Measurements from ENCODE around the gene PCDHA4. TPM values are rescaled to one million over a fixed set of nuclear protein-coding genes. Genes with fewer than 3 reads are reported as not detected.
"Not testable (repeated sequence)": the region's sequence is repeated elsewhere in the genome, so short reads cannot be mapped to it uniquely, and the experiment has no call there.

Gene PCDHA4
- total RNA-seq, 1 experiment from 2014 or later, result 5.6 TPM

- CTCF ChIA-PET, result interaction anchor here (3.1 to 4.2 kb wide), 3 partner anchors 10 to 45 kb away, joined by 28 to 91 read pairs (median 48); partner anchors contain the start of genes PCDHA1, PCDHA4 and PCDHA8
Measured at GRCh38 chr5:140796718-140797095, 10.2 kb upstream of the PCDHA4 start.

DNA sequence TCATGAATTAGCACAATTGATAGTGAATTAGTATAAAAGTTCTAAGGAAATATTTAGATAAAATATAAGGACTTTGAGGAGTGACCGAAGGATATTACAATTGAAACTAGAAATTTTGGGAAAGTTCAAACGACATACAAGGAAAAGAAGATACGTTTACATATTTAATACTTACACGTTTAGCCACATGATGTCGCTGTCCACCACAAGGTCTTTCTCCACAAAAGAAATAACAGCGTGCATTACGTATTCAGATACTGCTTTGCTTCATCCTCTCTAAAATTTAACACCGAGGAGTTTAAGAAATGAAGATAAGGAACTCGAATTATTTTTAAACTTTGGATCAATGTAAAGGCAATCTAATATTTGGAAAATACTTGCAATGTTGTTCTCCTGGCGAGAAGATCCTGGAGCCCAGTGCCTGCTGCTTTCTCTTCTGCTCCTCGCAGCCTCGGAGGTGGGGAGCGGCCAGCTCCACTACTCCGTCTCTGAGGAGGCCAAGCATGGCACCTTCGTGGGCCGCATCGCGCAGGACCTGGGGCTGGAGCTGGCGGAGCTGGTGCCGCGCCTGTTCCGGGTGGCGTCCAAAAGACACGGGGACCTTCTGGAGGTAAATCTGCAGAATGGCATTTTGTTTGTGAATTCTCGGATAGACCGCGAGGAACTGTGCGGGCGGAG, 5.9 kb upstream of the PCDHA4 start, which contains the start of gene PCDHA3:
Gene PCDHA3 (plus strand): TSS at position 242 of the 678 bp plus-strand sequence.
- H3K9me3 Mint-ChIP-seq, result peaks cover 8% of the 10 kb centered on the region
- peak within 1 kb of the TSS; percentile 76 for H3K4me3 Mint-ChIP-seq
- peaks cover 1% of the 10 kb centered on the region; the same call in 1 of the 2 replicates for H3K4me1 Mint-ChIP-seq
- ChIA-PET CTCF (interaction anchor here (1.0 to 2.8 kb wide), 3 partner anchors 12 to 41 kb away, joined by 5 to 24 read pairs (median 5); partner anchors contain the start of gene PCDHA1), POLR2A (no interaction called here)
- H3K36me3 Mint-ChIP-seq, result peaks cover 21% of the 10 kb centered on the region
- TF ChIP-seq, protein P1, sequence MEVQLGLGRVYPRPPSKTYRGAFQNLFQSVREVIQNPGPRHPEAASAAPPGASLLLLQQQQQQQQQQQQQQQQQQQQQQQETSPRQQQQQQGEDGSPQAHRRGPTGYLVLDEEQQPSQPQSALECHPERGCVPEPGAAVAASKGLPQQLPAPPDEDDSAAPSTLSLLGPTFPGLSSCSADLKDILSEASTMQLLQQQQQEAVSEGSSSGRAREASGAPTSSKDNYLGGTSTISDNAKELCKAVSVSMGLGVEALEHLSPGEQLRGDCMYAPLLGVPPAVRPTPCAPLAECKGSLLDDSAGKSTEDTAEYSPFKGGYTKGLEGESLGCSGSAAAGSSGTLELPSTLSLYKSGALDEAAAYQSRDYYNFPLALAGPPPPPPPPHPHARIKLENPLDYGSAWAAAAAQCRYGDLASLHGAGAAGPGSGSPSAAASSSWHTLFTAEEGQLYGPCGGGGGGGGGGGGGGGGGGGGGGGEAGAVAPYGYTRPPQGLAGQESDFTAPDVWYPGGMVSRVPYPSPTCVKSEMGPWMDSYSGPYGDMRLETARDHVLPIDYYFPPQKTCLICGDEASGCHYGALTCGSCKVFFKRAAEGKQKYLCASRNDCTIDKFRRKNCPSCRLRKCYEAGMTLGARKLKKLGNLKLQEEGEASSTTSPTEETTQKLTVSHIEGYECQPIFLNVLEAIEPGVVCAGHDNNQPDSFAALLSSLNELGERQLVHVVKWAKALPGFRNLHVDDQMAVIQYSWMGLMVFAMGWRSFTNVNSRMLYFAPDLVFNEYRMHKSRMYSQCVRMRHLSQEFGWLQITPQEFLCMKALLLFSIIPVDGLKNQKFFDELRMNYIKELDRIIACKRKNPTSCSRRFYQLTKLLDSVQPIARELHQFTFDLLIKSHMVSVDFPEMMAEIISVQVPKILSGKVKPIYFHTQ (CRISPR knock-in tag; IDR thresholded peaks at IDR 0.05), result no peak
- TF ChIP-seq HMGXB4 (CRISPR knock-in tag; IDR thresholded peaks at IDR 0.05) (no peak), ZNF671 (CRISPR knock-in tag; IDR thresholded peaks at IDR 0.05) (no peak), JAZF1 (CRISPR knock-in tag; IDR thresholded peaks at IDR 0.05) (no peak), TP53 (CRISPR knock-in tag; IDR thresholded peaks at IDR 0.05) (no peak), ZNF121 (CRISPR knock-in tag; IDR thresholded peaks at IDR 0.05) (no peak)
- peak; percentile 46 for ATAC-seq
- no peak within 1 kb of the TSS; the same call in 1 of the 2 replicates for H3K27ac Mint-ChIP-seq
- DNase-seq (ENCODE audit: low spot score), result no peak
- no peaks in the 10 kb centered on the region for H3K27me3 Mint-ChIP-seq (ENCODE audit: low read depth)

More at GRCh38 chr5:140796718-140797095, 10.2 kb upstream of the PCDHA4 start:
- POLR2A ChIA-PET, result no interaction called here
- H3K9me3 Mint-ChIP-seq, result peaks cover 2% of the 10 kb centered on the region
- H3K27ac Mint-ChIP-seq, result no peak overlapping the region
- no peak for ATAC-seq
- H3K4me3 Mint-ChIP-seq, result no peak overlapping the region
- H3K27me3 Mint-ChIP-seq (ENCODE audit: low read depth), result no peaks in the 10 kb centered on the region
- no peak for DNase-seq (ENCODE audit: low spot score)
- peaks cover 4% of the 10 kb centered on the region; the same call in 1 of the 2 replicates for H3K4me1 Mint-ChIP-seq
- peaks cover 14% of the 10 kb centered on the region for H3K36me3 Mint-ChIP-seq
- TF ChIP-seq E2F1 (CRISPR knock-in tag; IDR thresholded peaks at IDR 0.05), result no peak
- TF ChIP-seq, protein P2, sequence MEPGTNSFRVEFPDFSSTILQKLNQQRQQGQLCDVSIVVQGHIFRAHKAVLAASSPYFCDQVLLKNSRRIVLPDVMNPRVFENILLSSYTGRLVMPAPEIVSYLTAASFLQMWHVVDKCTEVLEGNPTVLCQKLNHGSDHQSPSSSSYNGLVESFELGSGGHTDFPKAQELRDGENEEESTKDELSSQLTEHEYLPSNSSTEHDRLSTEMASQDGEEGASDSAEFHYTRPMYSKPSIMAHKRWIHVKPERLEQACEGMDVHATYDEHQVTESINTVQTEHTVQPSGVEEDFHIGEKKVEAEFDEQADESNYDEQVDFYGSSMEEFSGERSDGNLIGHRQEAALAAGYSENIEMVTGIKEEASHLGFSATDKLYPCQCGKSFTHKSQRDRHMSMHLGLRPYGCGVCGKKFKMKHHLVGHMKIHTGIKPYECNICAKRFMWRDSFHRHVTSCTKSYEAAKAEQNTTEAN (CRISPR knock-in tag; IDR thresholded peaks at IDR 0.05), result no peak
- no peak for TF ChIP-seq GRHL2 (CRISPR knock-in tag; IDR thresholded peaks at IDR 0.05; ENCODE audit: insufficient replicate concordance, severe bottlenecking)

GRCh38 chr5:140801494-140801841, 5.4 kb upstream of the PCDHA4 start:
- peaks cover 16% of the 10 kb centered on the region for H3K36me3 Mint-ChIP-seq
- peaks cover 3% of the 10 kb centered on the region; the same call in 1 of the 2 replicates for H3K4me1 Mint-ChIP-seq
- H3K4me3 Mint-ChIP-seq, result peak overlapping the region; percentile 76
- POLR2A ChIA-PET, result no interaction called here
- H3K27ac Mint-ChIP-seq, result no peak overlapping the region; the same call in 1 of the 2 replicates
- peak; percentile 28; the same call in 1 of the 2 replicates for TF ChIP-seq CTCF (IDR thresholded peaks at IDR 0.05)
- TF ChIP-seq NFATC4 (CRISPR knock-in tag; IDR thresholded peaks at IDR 0.05), result no peak
- no peak for TF ChIP-seq ZNF263 (CRISPR knock-in tag; IDR thresholded peaks at IDR 0.05; ENCODE audit: low read depth)
- TF ChIP-seq, protein P3, sequence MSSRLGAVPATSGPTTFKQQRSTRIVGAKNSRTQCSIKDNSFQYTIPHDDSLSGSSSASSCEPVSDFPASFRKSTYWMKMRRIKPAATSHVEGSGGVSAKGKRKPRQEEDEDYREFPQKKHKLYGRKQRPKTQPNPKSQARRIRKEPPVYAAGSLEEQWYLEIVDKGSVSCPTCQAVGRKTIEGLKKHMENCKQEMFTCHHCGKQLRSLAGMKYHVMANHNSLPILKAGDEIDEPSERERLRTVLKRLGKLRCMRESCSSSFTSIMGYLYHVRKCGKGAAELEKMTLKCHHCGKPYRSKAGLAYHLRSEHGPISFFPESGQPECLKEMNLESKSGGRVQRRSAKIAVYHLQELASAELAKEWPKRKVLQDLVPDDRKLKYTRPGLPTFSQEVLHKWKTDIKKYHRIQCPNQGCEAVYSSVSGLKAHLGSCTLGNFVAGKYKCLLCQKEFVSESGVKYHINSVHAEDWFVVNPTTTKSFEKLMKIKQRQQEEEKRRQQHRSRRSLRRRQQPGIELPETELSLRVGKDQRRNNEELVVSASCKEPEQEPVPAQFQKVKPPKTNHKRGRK (CRISPR knock-in tag; IDR thresholded peaks at IDR 0.05; ENCODE audit: borderline replicate concordance), result no peak
- no peak for TF ChIP-seq FOXP1 (CRISPR knock-in tag; IDR thresholded peaks at IDR 0.05; ENCODE audit: borderline replicate concordance)
- CTCF ChIA-PET, result interaction anchor here (1.0 to 2.8 kb wide), 3 partner anchors 12 to 40 kb away, joined by 5 to 24 read pairs (median 5); partner anchors contain the start of gene PCDHA1
- peaks cover 8% of the 10 kb centered on the region for H3K9me3 Mint-ChIP-seq
- no peaks in the 10 kb centered on the region for H3K27me3 Mint-ChIP-seq (ENCODE audit: low read depth)
- DNase-seq (ENCODE audit: low spot score) (no peak), ATAC-seq (peak; percentile 53)

DNA sequence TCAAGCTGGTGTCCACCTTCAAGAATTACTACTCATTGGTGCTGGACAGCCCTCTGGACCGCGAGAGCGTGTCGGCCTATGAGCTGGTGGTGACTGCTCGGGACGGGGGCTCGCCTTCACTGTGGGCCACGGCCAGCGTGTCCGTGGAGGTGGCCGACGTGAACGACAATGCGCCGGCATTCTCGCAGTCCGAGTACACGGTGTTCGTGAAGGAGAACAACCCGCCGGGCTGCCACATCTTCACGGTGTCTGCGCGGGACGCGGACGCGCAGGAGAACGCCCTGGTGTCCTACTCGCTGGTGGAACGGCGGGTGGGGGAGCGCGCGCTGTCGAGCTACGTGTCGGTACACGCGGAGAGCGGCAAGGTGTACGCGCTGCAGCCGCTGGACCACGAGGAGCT, 4.5 kb upstream of the PCDHA4 start:
- CTCF ChIA-PET, result interaction anchor here (1.3 to 2.8 kb wide), 2 partner anchors 17 to 54 kb away, joined by 4 to 24 read pairs; partner anchors contain the start of genes PCDHA1 and PCDHA10
- H3K4me3 Mint-ChIP-seq; H3K4me1 Mint-ChIP-seq; H3K9me3 Mint-ChIP-seq; H3K27ac Mint-ChIP-seq; DNase-seq (ENCODE audit: low spot score); POLR2A ChIA-PET; H3K27me3 Mint-ChIP-seq (ENCODE audit: low read depth); ATAC-seq: not testable (repeated sequence)
- peaks cover 16% of the 10 kb centered on the region for H3K36me3 Mint-ChIP-seq

All from WTC11 (cell line).